HG03025 (cell line): ENCODE results near the gene TRIM23.

Source experiments
- ATAC-seq: cut with Tn5 transposase; IDR thresholded peaks from one replicate; pipeline ENCODE4 v1.9.1; 2021; ENCODE audit warnings: mild to moderate bottlenecking, moderate library complexity; ENCODE audit not compliant: unreplicated experiment, low FRiP score

The TRIM23 gene

DNA sequence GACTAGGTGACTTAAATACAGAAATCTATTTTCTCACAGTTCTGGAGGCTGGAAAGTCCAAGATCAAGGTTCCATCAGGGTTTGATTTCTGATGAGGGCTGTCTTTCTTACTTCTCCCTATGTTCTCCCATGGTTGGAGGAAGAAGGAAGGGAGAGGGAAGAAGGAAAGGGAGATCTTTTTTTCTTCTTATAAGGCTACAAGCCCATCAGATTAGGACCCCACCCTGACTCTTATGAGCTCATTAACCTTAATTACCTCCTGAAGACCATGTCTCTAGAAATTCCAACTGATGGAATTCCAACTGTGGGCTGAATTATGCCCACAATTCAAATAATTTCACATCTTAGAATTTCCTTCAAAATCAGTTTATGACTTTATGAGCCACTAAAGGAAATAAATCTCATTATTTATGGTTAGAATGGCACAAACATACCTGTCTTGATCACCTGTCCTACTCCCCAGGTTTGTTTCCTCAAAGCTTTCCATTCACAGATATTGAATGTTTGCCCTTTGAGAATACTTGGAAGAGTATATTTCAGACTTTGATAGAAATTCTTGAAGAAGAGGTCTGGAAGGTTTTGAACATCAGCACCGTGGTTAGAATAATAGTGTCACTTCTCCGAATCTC, 53.4 kb downstream of the TRIM23 start:
- no peak for ATAC-seq

GRCh38 chr5:65566505-65566904, 57.6 kb downstream of the TRIM23 start:
- ATAC-seq, result no peak

DNA sequence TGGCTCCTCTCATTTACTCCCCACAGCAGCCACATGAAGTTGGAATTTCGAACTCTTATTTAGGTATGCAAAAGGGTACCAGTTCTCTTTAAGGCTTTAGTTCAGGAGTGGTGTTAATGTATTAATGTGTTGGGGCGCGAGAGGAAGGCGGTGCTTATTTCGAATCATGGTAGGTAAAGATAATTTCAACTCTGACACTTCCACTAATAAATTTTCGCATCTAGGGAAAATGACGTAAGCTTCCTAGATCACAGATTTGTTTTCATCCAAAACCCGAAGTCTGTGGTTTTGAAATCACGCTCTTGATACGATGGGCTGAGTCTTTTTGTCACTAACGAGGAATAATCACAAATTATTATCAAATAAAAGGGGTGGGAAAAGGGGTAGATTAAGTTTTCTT, 60.4 kb downstream of the TRIM23 start:
- ATAC-seq, result no peak

- ATAC-seq, result peak; percentile 99
Measured at GRCh38 chr5:65562731-65563701, 61.1 kb downstream of the TRIM23 start, which contains the start of the genes CENPK and PPWD1. TSS of gene CENPK (minus strand) at chr5:65563168. CDS start at chr5:65554907, 8,261 bp downstream. TSS of gene PPWD1 (plus strand) at chr5:65563296. CDS start at chr5:65563311, 15 bp downstream.

- ATAC-seq, result no peak
Measured at GRCh38 chr5:65556718-65557117, 67.4 kb downstream of the TRIM23 start.

DNA sequence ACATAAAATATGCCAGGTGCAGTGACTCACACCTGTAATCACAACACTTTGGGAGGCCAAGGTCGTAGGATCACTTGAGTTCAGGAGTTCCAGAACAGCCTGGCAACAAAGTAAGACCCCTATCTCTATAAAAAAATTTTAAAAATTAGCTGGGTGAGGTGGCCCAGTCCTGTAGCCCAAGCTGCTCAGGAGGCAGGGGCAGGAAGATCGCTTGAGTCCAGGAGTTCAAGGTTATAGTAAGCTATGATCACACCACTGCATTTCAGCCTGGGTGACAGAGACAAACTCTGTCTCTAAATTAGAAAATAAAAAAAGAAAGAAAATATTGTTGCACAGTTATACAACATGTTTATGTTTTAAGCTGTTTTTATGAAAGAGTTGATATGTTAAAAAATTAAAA, 68.0 kb downstream of the TRIM23 start:
- ATAC-seq, result no peak

DNA sequence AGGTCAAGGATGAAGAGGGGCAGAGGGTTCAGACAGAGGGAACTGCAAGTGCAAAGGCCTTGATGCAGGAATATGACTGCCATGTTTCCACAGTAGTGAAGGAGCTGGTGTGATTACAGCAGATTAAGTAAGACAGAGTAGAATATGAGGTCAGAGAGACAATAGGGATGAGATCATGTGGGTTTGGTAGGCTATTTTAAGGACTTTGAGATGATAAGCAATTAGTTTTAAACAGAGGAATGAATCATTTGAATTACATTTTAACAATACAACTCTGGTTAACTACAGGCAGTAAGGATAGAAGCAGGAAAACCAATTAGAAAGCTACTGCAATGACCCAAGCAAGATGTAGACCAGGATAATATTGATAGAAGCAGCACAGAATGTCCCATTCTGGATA, 68.8 kb downstream of the TRIM23 start:
- no peak for ATAC-seq

GRCh38 chr5:65553941-65554340, 70.2 kb downstream of the TRIM23 start:
- no peak for ATAC-seq

GRCh38 chr5:65548281-65548680, 75.9 kb downstream of the TRIM23 start:
- no peak for ATAC-seq

GRCh38 chr5:65546141-65546540, 78.0 kb downstream of the TRIM23 start:
- no peak for ATAC-seq

GRCh38 chr5:65544473-65544872, 79.7 kb downstream of the TRIM23 start:
- no peak for ATAC-seq

DNA sequence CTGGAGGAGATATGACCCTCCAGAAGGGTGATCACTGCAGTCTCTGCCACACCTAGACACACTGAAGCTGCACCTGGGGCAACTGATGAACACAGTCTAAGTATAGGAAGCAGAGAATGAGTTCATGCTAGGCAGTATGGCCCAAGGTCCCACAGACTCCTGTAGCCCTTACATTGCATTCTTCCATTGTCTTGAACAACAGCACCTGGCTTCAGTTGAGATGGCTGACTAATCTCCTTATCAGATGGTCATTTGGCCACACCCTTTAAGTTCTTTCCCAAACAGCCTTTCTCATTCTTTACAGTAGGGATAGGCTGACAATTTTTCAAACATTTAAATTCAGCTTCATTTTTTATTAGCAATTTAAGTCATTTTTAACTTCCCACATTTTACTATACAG, 84.3 kb downstream of the TRIM23 start:
- ATAC-seq, result no peak
